IMR-90 (cell line): ENCODE measurements around the gene COL19A1.

ENCODE experiments used
- MXI1 ChIP-seq: IDR thresholded peaks from 2 replicates; pipeline ENCODE4 v1.6.1; 2012; ENCODE audit warnings: low read depth, mild to moderate bottlenecking, low read length, moderate library complexity, borderline replicate concordance
- POLR2A ChIP-seq: IDR thresholded peaks from 2 replicates; pipeline ENCODE4 v1.6.1; 2012; ENCODE audit warnings: mild to moderate bottlenecking, low read depth, low read length
- TF ChIP-seq, protein P1 (sequence below): conservative IDR thresholded peaks from 2 replicates; pipeline ENCODE4 v1.5.1; 2012; ENCODE audit warnings: mild to moderate bottlenecking, low read depth, low read length, improper control_type of control experiment
- TF ChIP-seq, protein P2 (sequence below): fragments of 150-350 bp; IDR thresholded peaks from 2 replicates; pipeline ENCODE4 v1.6.1; 2016; ENCODE audit warnings: low read depth, mild to moderate bottlenecking, low read length, moderate library complexity, borderline replicate concordance
- TF ChIP-seq, protein P3 (sequence below): fragments of 150-350 bp; IDR thresholded peaks from 2 replicates; pipeline ENCODE4 v1.6.1; 2017; ENCODE audit warnings: mild to moderate bottlenecking, antibody characterized with exemption, low read length, low read depth

GRCh38 chr6:70180183-70180900 lies 314.0 kb downstream of the COL19A1 start:
- TF ChIP-seq, protein P1, sequence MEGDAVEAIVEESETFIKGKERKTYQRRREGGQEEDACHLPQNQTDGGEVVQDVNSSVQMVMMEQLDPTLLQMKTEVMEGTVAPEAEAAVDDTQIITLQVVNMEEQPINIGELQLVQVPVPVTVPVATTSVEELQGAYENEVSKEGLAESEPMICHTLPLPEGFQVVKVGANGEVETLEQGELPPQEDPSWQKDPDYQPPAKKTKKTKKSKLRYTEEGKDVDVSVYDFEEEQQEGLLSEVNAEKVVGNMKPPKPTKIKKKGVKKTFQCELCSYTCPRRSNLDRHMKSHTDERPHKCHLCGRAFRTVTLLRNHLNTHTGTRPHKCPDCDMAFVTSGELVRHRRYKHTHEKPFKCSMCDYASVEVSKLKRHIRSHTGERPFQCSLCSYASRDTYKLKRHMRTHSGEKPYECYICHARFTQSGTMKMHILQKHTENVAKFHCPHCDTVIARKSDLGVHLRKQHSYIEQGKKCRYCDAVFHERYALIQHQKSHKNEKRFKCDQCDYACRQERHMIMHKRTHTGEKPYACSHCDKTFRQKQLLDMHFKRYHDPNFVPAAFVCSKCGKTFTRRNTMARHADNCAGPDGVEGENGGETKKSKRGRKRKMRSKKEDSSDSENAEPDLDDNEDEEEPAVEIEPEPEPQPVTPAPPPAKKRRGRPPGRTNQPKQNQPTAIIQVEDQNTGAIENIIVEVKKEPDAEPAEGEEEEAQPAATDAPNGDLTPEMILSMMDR: no peak
- TF ChIP-seq, protein P2, sequence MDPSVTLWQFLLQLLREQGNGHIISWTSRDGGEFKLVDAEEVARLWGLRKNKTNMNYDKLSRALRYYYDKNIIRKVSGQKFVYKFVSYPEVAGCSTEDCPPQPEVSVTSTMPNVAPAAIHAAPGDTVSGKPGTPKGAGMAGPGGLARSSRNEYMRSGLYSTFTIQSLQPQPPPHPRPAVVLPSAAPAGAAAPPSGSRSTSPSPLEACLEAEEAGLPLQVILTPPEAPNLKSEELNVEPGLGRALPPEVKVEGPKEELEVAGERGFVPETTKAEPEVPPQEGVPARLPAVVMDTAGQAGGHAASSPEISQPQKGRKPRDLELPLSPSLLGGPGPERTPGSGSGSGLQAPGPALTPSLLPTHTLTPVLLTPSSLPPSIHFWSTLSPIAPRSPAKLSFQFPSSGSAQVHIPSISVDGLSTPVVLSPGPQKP: no peak
- TF ChIP-seq POLR2A (no peak), MXI1 (no peak)
- TF ChIP-seq, protein P3, sequence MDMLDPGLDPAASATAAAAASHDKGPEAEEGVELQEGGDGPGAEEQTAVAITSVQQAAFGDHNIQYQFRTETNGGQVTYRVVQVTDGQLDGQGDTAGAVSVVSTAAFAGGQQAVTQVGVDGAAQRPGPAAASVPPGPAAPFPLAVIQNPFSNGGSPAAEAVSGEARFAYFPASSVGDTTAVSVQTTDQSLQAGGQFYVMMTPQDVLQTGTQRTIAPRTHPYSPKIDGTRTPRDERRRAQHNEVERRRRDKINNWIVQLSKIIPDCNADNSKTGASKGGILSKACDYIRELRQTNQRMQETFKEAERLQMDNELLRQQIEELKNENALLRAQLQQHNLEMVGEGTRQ: no peak
